AG20443 (cell line): Measurements from ENCODE around the gene CAMKK2.
A peak's percentile ranks its signal among the peaks of the same experiment; 100 is the strongest.
"Not testable (repeated sequence)": the region's sequence is repeated elsewhere in the genome, so short reads cannot be mapped to it uniquely, and the experiment has no call there.

Experiments
- DNase-seq: peaks from one replicate; pipeline ENCODE4 v3.0.0; 2012; ENCODE audit warnings: low spot score, mixed read lengths

Gene CAMKK2

DNA sequence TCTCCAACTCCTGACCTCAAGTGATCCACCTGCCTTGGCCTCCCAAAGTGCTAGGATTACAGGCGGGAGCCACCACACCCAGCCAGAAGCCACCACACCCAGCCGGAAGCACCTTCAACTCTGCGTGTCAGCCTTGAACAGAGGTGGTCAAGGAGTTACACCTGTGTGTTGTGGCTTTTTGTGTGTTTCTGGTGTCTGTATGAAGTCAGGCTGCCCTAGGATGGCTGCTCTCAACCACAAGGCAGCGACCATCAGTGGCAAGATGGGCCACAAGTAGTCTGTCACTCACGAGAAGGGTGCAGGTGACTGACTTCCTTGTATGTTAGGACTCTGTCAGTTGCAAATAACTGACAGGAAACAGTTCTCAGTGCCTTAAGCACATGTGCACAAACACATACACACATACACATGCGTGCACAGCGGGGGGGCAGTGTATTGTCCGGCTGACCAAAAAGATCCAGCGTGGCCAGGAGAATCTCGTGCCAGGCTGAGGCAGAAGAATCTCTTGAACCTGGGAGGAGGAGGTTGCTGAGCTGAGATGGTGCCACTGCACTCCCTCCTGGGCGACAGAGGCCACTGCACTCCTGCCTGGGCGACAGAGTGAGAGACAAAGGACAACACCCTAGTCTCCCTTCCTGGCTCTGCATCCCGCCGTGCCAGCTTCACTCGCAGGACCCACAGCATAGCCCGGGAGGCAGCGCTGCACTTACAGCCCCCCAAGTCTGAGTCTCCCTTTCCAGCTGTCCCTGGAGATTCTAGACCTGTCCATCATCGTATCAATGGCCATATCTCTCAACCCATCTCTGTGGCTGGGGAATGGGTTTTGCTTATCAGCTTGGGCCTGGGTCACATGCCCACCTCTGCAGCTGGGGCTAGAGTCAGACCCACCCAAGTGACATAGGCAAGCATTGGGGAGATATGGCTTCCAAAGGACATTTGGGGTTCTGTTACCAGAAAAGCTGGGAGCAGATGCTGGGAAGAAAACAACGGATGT is 72.9 kb downstream of the CAMKK2 start:
- DNase-seq = no peak

DNA sequence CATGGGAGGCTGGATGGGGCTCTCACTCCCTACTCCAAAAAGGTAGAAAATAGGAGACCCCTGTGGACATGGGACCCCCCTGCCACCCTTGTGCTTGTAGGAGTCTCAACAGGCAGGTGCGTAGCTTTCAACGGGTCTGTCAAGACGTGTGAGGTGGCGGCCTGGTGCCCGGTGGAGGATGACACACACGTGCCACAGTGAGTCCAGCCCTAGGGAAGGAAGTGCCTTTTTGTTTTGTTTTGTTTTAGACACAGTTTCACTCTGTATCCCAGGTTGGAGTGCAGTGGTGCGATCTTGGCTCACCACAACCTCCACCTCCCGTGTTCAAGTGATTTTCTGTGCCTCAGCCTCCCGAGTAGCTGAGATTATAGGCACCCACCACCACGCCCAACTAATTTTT is 73.7 kb downstream of the CAMKK2 start:
- no peak for DNase-seq

GRCh38 chr12:121219353-121219986 is 77.0 kb downstream of the CAMKK2 start:
- no peak for DNase-seq

DNA sequence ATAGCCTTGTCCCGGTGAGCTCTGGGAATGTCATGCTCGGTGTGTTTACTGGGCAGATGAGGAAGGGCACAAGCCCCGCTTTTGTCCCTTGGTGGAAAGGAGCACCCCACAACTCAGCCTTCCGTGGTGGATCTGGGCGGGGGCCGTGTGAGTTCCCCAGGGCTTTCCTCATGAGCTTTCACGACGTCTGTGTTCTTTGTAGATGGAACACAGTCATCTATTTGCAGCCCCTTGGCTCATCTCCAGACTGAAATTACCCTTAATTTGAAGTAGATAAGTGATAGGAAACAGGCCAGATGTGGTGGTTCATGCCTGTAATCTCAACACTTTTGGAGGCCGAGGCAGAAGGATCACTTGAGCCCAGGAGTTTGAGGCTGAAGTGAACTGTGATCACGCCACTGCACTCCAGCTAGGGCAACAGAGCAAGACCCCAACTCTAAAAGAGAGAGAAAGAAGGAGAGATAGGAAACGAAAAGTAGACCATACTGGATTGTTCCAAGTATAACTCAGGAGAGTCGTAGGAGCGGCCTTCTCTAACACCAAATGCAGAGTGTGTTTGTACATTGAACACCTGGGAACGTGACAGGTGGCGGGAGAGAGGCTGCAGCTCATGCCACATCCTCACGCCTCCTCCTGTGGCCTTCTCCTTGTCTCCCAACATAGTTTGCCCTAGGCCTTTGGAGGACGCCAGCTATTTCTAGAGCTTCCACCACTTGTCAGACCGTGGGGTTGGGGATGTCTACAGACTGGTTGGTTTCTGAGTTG is 77.7 kb downstream of the CAMKK2 start:
- DNase-seq = no peak

DNA sequence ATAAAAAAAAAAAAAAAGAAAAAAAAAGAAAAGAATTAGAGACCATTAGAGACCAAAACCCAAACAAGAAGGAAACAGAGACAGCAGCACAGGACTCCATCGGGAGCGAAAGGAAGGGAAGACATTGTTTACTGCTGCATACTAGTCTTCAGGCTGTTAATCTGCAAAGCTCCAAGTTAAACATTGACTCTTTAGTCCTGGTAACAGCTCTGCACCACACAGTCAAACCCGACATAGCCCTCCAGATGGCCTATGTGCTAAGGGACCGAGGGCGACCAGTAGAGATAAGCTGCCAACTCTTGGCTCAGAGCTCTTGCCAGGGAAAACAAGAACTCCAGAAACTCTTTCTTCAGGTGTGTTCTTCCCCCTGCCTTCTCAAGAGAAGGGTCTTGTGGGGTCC is 78.7 kb downstream of the CAMKK2 start:
- DNase-seq = no peak

- no peak for DNase-seq
Observed at GRCh38 chr12:121217063-121217462, 79.4 kb downstream of the CAMKK2 start.

- DNase-seq = no peak
Observed at GRCh38 chr12:121216102-121216501, 80.4 kb downstream of the CAMKK2 start.

DNA sequence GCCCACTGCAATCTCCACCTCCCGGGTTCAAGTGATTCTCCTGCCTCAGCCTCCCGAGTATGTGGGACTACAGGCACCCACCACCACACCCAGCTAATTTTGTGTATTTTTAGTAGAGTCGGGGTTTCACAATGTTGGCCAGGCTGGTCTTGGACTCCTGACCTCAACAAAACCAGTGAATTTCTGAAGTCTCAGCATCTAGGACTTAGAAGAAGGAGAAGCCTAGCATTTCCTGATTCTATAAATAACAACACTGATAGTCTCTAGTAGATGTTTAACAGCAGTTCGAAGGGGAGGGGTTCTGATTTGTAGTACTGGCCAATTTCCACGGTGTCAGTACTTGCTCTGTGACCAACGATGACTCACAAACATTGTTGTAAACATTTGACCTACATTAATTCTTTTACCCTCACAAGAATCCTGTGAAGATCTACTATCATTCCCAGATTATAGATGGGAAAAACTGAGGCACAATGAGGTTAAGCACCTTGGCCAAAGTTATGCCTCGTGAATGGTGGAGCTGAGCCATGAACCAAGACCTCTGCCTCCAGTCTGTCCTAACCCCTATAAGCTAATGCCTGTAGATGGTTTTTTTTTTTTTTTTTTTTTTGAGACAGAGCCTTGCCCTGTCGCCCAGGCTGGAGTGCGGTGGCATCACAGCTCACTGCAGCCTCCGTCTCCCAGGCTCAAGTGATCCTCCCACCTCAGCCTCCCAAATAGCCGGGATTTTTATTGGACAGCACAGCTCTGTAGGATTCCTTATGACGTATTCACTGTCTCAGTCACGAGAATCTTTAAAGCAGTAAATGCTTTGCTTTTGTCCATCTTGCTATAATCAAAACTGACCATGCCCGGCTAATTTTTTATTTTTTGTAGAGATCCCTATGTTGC is 81.4 kb downstream of the CAMKK2 start:
- peak; percentile 74 for DNase-seq

- no peak for DNase-seq
Observed at GRCh38 chr12:121214166-121214777, 82.2 kb downstream of the CAMKK2 start.

- DNase-seq = no peak
Observed at GRCh38 chr12:121212875-121213274, 83.6 kb downstream of the CAMKK2 start.

GRCh38 chr12:121209624-121210572 is 86.6 kb downstream of the CAMKK2 start, which contains the start of gene P2RX4:
Gene P2RX4 (plus strand): TSS chr12:121210129. CDS start chr12:121210165, 36 bp downstream.
- peak; percentile 93 for DNase-seq

- DNase-seq = no peak
Observed at GRCh38 chr12:121209221-121209620, 87.3 kb downstream of the CAMKK2 start.

DNA sequence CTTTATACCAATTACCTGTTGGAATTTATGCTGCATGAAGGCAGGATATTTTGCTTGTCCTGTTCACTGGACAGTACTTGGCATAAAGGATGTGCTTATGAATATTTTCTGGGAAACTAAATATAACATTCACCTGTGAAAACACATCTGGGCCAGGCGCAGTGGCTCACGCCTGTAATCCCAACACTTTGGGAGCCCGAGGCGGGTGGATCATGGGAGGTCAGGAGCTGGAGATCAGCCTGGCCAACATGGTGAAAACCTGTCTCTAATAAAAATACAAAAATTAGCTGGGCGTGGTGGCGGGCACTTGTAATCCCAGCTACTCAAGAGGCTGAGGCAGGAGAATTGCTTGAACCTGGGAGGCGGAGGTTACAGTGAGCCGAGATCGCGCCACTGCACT is 87.9 kb downstream of the CAMKK2 start:
- not testable (repeated sequence) for DNase-seq

GRCh38 chr12:121205491-121205890 is 91.0 kb downstream of the CAMKK2 start:
- no peak for DNase-seq

DNA sequence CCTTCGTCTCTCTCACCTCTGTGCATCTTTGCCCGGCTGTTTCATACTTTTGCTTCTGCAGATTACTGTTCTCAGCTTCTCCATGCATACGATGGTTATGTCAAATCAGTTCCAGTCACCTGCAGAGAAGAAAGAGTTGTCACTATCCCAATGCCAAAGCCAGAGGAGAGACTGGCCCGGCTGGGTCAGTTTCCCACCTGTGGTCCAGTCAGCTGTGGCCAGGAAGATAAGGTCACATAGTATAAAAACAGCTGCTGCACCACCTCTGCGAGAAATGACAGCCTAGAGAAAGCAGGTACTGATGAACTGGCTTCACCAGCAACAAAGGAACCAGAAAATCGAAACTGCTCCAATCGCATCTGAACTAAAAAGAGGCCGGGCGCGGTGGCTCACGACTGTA is 93.0 kb downstream of the CAMKK2 start:
- no peak for DNase-seq

GRCh38 chr12:121202407-121203355 is 93.8 kb downstream of the CAMKK2 start:
- DNase-seq = no peak

- not testable (repeated sequence) for DNase-seq
Observed at GRCh38 chr12:121201140-121201539, 95.4 kb downstream of the CAMKK2 start.

GRCh38 chr12:121198949-121199348 is 97.6 kb downstream of the CAMKK2 start:
- no peak for DNase-seq

DNA sequence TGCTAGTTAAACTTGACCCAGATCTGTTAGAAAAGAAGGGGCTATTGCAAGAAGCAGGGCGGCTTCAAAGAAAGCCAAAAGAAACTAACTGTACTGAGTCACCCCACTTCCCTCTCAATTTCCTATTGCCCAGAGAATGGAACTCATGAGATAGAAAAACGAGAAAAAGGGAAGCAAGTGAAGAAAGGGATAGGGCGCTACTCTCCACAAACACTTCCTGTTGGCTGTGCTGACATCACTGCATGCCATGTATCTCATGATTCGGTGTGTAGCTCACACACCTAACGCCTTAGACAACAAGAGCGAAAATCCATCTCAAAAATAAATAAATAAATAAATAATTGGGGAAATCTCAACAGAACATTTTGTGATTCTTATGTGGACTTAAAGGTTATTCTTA is 99.6 kb downstream of the CAMKK2 start:
- DNase-seq = no peak
